A549 (cell line): ENCODE results near the gene HNMT. TPM values are rescaled to one million over a fixed set of nuclear protein-coding genes. Genes with fewer than 3 reads are reported as not detected.
A peak's percentile ranks its signal among the peaks of the same experiment; 100 is the strongest.
"Not testable (repeated sequence)": the region's sequence is repeated elsewhere in the genome, so short reads cannot be mapped to it uniquely, and the experiment has no call there.

ENCODE experiments used
- ATAC-seq, 2 experiments: fragments of 200-7000 bp in 1 of 2; fragments of >200 bp in 1 of 2; cut with Nextera tagmentation in 1 of 2; cut with Tn5 transposase in 1 of 2; 3 replicates each; pipeline versions ENCODE4 v1.8.0 to v1.9.1; 2018 to 2020; ENCODE audit warnings: mild to moderate bottlenecking in 1 of 2, moderate library complexity in 1 of 2
- CTCF ChIA-PET: fragments of 300-600 bp; sonication (Branson Sonifier 250); formaldehyde crosslinking; extraction: SDS; loops from one replicate; lab custom pipeline; 2021; ENCODE audit warnings: antibody characterized with exemption, inconsistent platforms; lab: Yijun Ruan, JAX
- POLR2A ChIA-PET: fragments of 350-600 bp; formaldehyde crosslinking; extraction: SDS; loops from one replicate; lab custom pipeline; 2021; ENCODE audit warnings: antibody characterized with exemption, inconsistent platforms; lab: Yijun Ruan, JAX
- DNase-seq, 2 experiments: peaks; one replicate each; pipeline versions ENCODE4 v3.0.0 to v3.0.0-alpha.2; 2011 to 2016; ENCODE audit warnings: low read depth in 1 of 2, low spot score in 1 of 2
- FAIRE-seq: peaks from 2 replicates; lab custom pipeline; 2011; peaks lifted over from hg19 to GRCh38; lab: Jason Lieb, UNC
- H3K27ac ChIP-seq, 2 experiments: fragments of >200 bp; sonication (Bioruptor Twin); formaldehyde crosslinking; 3 replicates each; pipeline ENCODE4 v1.5.1; 2016 to 2017
- H3K4me1 ChIP-seq: fragments of >200 bp; sonication (Bioruptor Twin); formaldehyde crosslinking; 3 replicates; pipeline ENCODE4 v1.6.1; 2016
- H3K4me2 ChIP-seq: fragments of >200 bp; sonication (Bioruptor Twin); formaldehyde crosslinking; 3 replicates; pipeline ENCODE4 v1.6.1; 2016
- H3K4me3 ChIP-seq: fragments of >200 bp; sonication (Bioruptor Twin); formaldehyde crosslinking; 3 replicates; pipeline ENCODE4 v1.5.1; 2016
- H3K9me3 ChIP-seq: fragments of >200 bp; sonication (Bioruptor Twin); formaldehyde crosslinking; 3 replicates; pipeline ENCODE4 v1.6.1; 2016
- BHLHE40 ChIP-seq: IDR thresholded peaks from 2 replicates; pipeline ENCODE4 v1.6.1; 2012; ENCODE audit warnings: low read depth, low read length, inconsistent platforms
- EHF ChIP-seq: fragments of 250-450 bp; sonication (Bioruptor Pico); IDR thresholded peaks from 2 replicates; pipeline ENCODE4 v1.5.0; 2020; ENCODE audit warnings: mild to moderate bottlenecking
- EHMT2 ChIP-seq: fragments of 200-600 bp; sonication (generic); IDR thresholded peaks from 2 replicates; pipeline ENCODE4 v1.6.1; 2016; ENCODE audit warnings: antibody characterized with exemption, low read depth, mild to moderate bottlenecking, moderate library complexity
- ESRRA ChIP-seq: fragments of 150-350 bp; IDR thresholded peaks from 2 replicates; pipeline ENCODE4 v1.6.1; 2014; ENCODE audit warnings: mild to moderate bottlenecking, low read length, borderline replicate concordance
- GATA3 ChIP-seq: IDR thresholded peaks from 2 replicates; pipeline ENCODE4 v1.6.1; 2012; ENCODE audit warnings: borderline replicate concordance
- HDAC2 ChIP-seq: fragments of 200-600 bp; sonication (generic); IDR thresholded peaks from 2 replicates; pipeline ENCODE4 v1.6.1; 2016
- HOXB13 ChIP-seq: fragments of 250-450 bp; sonication (Bioruptor Pico); IDR thresholded peaks from 2 replicates; pipeline ENCODE4 v1.5.0; 2020; ENCODE audit warnings: low read depth, mild to moderate bottlenecking, moderate library complexity
- JUN ChIP-seq, 2 experiments: fragments of >200 bp; sonication (Bioruptor Twin); formaldehyde crosslinking; IDR thresholded peaks; 2 replicates in 1 of 2; 3 replicates in 1 of 2; pipeline ENCODE4 v1.6.1; 2016 to 2017
- JUNB ChIP-seq: fragments of >200 bp; sonication (Bioruptor Twin); formaldehyde crosslinking; IDR thresholded peaks from 2 replicates; pipeline ENCODE4 v1.6.1; 2016
- NFE2L2 ChIP-seq: fragments of 150-350 bp; conservative IDR thresholded peaks from 2 replicates; pipeline ENCODE4 v1.6.1; 2014; ENCODE audit warnings: low read length
- NPAS2 ChIP-seq: fragments of 250-450 bp; sonication (Bioruptor Pico); IDR thresholded peaks from 2 replicates; pipeline ENCODE4 v1.8.0; 2022; ENCODE audit warnings: mild to moderate bottlenecking, moderate library complexity, borderline replicate concordance
- RAD21 ChIP-seq, 2 experiments: fragments of >200 bp in 1 of 2; sonication (Bioruptor Twin) in 1 of 2; formaldehyde crosslinking in 1 of 2; IDR thresholded peaks in 1 of 2; conservative IDR thresholded peaks in 1 of 2; 2 replicates in 1 of 2; 3 replicates in 1 of 2; pipeline ENCODE4 v1.6.1; 2012 to 2018; ENCODE audit warnings: inconsistent platforms in 1 of 2
- RARB ChIP-seq: fragments of 250-450 bp; sonication (Bioruptor Pico); IDR thresholded peaks from 2 replicates; pipeline ENCODE4 v1.8.0; 2021; ENCODE audit warnings: mild to moderate bottlenecking, moderate library complexity
- RCOR1 ChIP-seq: fragments of 150-350 bp; IDR thresholded peaks from 2 replicates; pipeline ENCODE4 v1.6.1; 2014; ENCODE audit warnings: antibody characterized with exemption, low read length, low read depth
- RNF2 ChIP-seq: fragments of 200-600 bp; sonication (generic); IDR thresholded peaks from 2 replicates; pipeline ENCODE4 v1.6.1; 2016; ENCODE audit warnings: low read depth, mild to moderate bottlenecking, antibody characterized with exemption, moderate library complexity, borderline replicate concordance
- ZFP36 ChIP-seq: fragments of 450-650 bp; IDR thresholded peaks from 2 replicates; pipeline ENCODE4 v1.6.1; 2014; ENCODE audit warnings: borderline replicate concordance; ENCODE audit not compliant: partially characterized antibody
- ZNF302 ChIP-seq: fragments of 250-450 bp; sonication (Bioruptor Pico); IDR thresholded peaks from 2 replicates; pipeline ENCODE4 v1.9.0; 2021; ENCODE audit warnings: inconsistent platforms, mild to moderate bottlenecking, moderate library complexity
- ZSCAN20 ChIP-seq: fragments of 250-450 bp; sonication (Bioruptor Pico); IDR thresholded peaks from 2 replicates; pipeline ENCODE4 v1.8.0; 2022; ENCODE audit warnings: mild to moderate bottlenecking, moderate library complexity
- WGBS: methylation state at CpG from one replicate; pipeline ENCODE4 v1.1.6; 2017; ENCODE audit errors: missing lambda C conversion rate; 5-methylcytosine and 5-hydroxymethylcytosine counted together
- polyA plus RNA-seq, 4 experiments: library from polyadenylated mRNA; depleted of rRNA in 3 of 4; stranded (reverse); fragments of >200 nt; fragmentation: RNase III in 1 of 4; extraction: RNeasy Plus Mini Kit Qiagen cat#74134 plus additional on column Dnase treatment in 1 of 4; gene quantifications; 2 replicates in 3 of 4; 3 replicates in 1 of 4; pipeline ENCODE4 v1.2.3, GENCODE V29; 2011 to 2017
- TF ChIP-seq, protein P1 (sequence below): IDR thresholded peaks from 2 replicates; pipeline ENCODE4 v1.6.1; 2012
- TF ChIP-seq, protein P2 (sequence below): fragments of 450-650 bp; IDR thresholded peaks from 2 replicates; pipeline ENCODE4 v1.6.1; 2014; ENCODE audit warnings: antibody characterized with exemption
- TF ChIP-seq, protein P3 (sequence below): fragments of >200 bp; sonication (Bioruptor Twin); formaldehyde crosslinking; IDR thresholded peaks from 2 replicates; pipeline ENCODE4 v1.6.1; 2016

The HNMT gene
- polyA plus RNA-seq, 2 of the 4 experiments (the other 2 are of a cell fraction) = 1.5 to 5.5 TPM

DNA sequence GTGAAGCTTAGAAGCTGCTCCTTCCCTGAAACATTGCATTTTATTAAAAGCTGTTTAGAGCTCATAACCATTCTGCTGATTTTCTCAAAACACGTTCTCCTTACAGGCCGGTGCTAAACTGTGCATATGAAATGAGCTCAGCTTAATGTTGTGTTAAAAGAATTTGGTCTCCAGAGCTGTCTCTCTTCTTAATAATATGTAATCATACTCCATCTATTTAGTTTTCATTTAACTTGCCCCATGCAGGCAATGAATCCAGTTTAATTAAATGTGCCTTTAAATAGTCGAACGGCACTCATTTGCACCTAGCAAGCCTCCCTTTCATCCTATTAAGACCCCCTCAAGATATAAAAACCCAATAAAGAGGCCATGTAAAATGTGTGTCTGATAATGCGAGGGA, 76.3 kb downstream of the HNMT start (continued):
- no peak for TF ChIP-seq BHLHE40

DNA sequence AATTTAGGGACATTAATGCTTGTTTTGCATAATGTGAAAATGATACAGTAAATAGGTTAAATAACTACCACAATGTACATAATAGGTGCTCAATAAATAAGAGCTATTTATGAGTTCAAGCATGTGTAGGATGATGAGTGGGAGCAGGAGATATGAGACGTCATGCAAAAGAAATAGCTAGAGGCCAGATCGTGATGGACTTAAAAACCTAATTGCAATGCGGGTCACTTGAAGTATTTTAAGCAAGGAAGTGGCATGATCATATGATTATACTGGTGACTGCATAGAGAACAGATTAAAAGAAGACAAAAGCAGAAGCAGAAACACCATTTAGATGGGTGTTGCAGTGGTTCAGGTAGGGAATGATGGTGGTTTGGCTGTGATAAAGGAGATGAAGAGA, 78.0 kb downstream of the HNMT start:
- 88% methylated on average over 3 of the region's 3 CpGs for WGBS
- H3K4me1 ChIP-seq = no peaks in the 10 kb centered on the region
- H3K9me3 ChIP-seq = no peaks in the 10 kb centered on the region
- H3K27ac ChIP-seq = no peak overlapping the region
- no peak overlapping the region for H3K4me2 ChIP-seq
- DNase-seq (no peak), ATAC-seq (no peak), FAIRE-seq (no peak)
- TF ChIP-seq EHF (CRISPR knock-in tag) (no peak), HDAC2 (no peak), ZNF302 (CRISPR knock-in tag) (no peak), JUN (IDR thresholded peaks at IDR 0.05) (no peak)
- TF ChIP-seq, protein P1, sequence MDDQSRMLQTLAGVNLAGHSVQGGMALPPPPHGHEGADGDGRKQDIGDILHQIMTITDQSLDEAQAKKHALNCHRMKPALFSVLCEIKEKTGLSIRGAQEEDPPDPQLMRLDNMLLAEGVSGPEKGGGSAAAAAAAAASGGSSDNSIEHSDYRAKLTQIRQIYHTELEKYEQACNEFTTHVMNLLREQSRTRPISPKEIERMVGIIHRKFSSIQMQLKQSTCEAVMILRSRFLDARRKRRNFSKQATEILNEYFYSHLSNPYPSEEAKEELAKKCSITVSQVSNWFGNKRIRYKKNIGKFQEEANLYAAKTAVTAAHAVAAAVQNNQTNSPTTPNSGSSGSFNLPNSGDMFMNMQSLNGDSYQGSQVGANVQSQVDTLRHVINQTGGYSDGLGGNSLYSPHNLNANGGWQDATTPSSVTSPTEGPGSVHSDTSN = no peak
- ChIA-PET CTCF (no interaction called here), POLR2A (no interaction called here)
- H3K4me3 ChIP-seq = no peak overlapping the region

DNA sequence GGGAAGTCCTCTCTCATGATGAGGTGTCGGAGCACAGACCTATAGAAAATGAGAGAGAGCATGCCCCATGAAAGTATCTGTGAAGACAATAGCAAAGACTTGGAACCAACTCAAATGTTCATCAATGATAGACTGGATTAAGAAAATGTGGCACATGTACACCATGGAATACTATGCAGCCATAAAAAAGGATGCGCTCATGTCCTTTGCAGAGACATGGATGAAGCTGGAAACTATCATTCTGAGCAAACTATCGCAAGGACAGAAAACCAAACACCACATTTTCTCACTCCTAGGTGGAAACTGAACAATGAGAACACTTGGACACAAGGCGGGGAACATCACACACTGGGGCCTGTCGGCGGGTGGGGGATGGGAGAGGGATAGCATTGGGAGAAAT, 79.3 kb downstream of the HNMT start:
- POLR2A ChIA-PET, H3K4me2 ChIP-seq, H3K4me1 ChIP-seq, H3K4me3 ChIP-seq, H3K27ac ChIP-seq, DNase-seq, FAIRE-seq, ATAC-seq, CTCF ChIA-PET, H3K9me3 ChIP-seq: not testable (repeated sequence)
- 86% methylated on average over 6 of the region's 6 CpGs for WGBS

DNA sequence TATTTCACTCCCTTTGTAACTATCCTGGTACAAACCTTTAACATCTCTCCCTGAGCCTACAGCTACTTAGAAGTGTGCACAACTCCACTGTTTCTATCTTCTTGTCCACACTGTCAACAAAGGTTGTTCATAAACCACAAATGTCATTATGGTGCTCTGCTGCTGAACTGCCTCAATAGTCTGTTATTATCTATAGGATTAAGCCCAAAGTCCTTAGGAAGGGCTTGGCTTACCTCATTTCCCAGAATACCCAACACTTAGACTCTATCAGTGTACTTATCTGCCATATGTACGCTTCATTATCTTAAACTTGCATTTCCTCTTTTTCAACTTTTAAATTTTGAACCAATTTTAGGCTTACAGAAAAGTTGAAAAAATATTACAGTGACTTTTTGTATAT, 94.2 kb downstream of the HNMT start:
- H3K9me3 ChIP-seq = peaks cover 7% of the 10 kb centered on the region; the same call in 1 of the 3 replicates
- FAIRE-seq (no peak), ATAC-seq (no peak), DNase-seq (no peak)
- H3K4me2 ChIP-seq = no peak overlapping the region
- WGBS = 93% methylated on average over 1 of the region's 1 CpG
- CTCF ChIA-PET = no interaction called here
- no peak for TF ChIP-seq ZFP36
- TF ChIP-seq NFE2L2 = no peak
- TF ChIP-seq, protein P2, sequence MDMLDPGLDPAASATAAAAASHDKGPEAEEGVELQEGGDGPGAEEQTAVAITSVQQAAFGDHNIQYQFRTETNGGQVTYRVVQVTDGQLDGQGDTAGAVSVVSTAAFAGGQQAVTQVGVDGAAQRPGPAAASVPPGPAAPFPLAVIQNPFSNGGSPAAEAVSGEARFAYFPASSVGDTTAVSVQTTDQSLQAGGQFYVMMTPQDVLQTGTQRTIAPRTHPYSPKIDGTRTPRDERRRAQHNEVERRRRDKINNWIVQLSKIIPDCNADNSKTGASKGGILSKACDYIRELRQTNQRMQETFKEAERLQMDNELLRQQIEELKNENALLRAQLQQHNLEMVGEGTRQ = no peak
- no peak for TF ChIP-seq ESRRA
- no peak for TF ChIP-seq EHMT2
- TF ChIP-seq GATA3 = no peak
- no peak for TF ChIP-seq HOXB13 (CRISPR knock-in tag)
- no peak for TF ChIP-seq HDAC2
- no peak for TF ChIP-seq NPAS2 (CRISPR knock-in tag)
- no peak for TF ChIP-seq RARB
- TF ChIP-seq RNF2 = no peak
- TF ChIP-seq RAD21 (conservative IDR thresholded peaks at IDR 0.05 in 1 of 2, IDR thresholded peaks at IDR 0.05 in 1 of 2) = no peak
- no peak for TF ChIP-seq JUNB
- TF ChIP-seq, protein P3, sequence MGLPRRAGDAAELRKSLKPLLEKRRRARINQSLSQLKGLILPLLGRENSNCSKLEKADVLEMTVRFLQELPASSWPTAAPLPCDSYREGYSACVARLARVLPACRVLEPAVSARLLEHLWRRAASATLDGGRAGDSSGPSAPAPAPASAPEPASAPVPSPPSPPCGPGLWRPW = no peak
- TF ChIP-seq RCOR1 = no peak
- TF ChIP-seq ZSCAN20 = no peak
- H3K4me3 ChIP-seq = no peak overlapping the region
- POLR2A ChIA-PET = no interaction called here
- peaks cover 24% of the 10 kb centered on the region for H3K4me1 ChIP-seq
- peak overlapping the region in 1 of 2 experiments; percentile 29; a peak in 1 of 6 replicates for H3K27ac ChIP-seq
